ENCODE measurements around the gene CXorf49B.
"Not testable (repeated sequence)": the region's sequence is repeated elsewhere in the genome, so short reads cannot be mapped to it uniquely, and the experiment has no call there.

The CXorf49B gene

DNA sequence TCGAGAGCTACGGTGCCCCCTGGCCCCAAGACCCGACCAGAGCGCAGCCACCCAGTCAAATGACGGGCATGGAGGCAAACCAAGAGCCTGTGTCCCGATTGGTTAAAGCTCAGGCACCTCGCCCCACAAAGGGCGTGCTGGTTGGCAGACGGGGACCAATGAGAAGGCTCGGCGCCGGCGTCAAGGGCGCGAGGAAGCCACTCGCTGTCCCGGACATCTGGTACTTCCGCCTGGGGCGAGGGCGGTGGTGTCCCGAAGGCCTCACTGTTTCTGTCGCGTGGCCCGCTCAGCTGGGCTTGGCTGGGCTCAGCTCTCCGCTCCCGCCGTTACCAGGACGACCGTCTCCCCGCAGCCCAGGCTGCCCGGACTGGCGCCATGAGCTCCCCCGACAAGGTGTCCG lies at the start of gene CXorf49B:
CXorf49B (plus strand) TSS at position 301 of the 400 bp plus-strand sequence; CDS start at position 376, 75 bp downstream.
- not testable (repeated sequence) for DNase-seq

DNA sequence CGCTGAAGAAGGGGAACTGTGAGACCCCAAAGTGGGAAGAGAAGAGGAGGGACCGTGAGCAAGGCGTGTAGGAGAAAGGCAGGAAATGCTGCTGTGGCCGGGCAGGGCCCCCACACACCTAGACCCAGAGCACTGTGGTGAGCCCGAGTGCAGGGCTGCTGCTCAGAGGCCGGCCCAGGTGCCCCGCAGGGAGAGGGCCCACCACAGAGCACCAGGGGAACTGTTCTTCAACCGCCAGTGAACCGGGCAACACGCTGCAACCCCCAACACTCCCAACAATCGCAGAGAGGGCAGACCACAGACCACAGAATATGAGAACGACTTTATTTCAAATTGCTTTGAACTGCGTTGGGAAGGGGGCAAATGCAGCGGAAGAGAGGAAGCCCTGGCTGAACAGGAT lies 49.1 kb upstream of the CXorf49B start:
- DNase-seq: not testable (repeated sequence)

DNA sequence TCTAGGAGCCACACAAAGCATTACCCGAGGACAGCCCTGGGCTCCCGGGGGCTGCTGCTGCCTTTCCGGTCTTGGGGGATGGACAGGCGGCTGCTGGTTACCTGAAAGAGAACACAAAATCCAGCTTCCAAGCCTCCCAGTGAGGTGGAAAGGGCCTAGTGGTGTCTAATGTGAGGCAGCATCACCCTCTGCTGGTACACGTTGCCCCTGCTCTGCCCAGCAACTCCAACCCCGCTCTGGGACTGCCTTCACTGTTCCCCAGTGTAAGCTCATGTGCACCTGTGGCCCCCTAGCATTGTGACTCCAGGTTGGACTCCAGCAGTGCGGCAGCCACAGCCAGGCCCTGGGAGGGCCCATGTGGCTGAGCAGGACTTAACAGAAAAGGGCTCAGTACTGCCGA lies 47.6 kb upstream of the CXorf49B start:
- DNase-seq: not testable (repeated sequence)

GRCh38 chrX:71716323-71716722 lies 46.8 kb upstream of the CXorf49B start:
- DNase-seq: not testable (repeated sequence)

- DNase-seq: not testable (repeated sequence)
These were observed 45.0 kb upstream of the CXorf49B start, which contains the start of gene CXorf49 for GRCh38 chrX:71718185-71718584. TSS of gene CXorf49 (minus strand) at chrX:71718285. CDS start at chrX:71718151, 134 bp downstream.

DNA sequence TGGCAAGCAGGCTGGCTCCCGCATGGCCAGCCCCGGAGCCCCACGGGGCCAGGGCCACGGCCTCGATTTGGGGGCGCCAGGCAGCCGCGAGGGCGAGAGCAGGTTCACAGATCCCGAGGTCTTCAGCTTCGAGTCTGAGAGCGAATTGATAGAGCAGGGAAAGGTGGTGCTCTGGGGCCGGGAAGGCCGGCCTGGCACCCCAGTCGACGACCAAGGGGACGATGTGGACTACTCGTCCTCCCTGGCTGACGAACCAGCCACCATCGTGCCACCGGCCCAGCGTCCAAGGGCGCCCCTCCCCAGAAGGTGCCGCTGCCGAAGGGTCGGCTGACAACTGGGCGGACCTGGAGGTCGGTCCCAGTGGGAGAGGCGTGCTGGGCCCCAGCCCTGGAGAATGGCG lies 44.0 kb upstream of the CXorf49B start:
- not testable (repeated sequence) for DNase-seq

DNA sequence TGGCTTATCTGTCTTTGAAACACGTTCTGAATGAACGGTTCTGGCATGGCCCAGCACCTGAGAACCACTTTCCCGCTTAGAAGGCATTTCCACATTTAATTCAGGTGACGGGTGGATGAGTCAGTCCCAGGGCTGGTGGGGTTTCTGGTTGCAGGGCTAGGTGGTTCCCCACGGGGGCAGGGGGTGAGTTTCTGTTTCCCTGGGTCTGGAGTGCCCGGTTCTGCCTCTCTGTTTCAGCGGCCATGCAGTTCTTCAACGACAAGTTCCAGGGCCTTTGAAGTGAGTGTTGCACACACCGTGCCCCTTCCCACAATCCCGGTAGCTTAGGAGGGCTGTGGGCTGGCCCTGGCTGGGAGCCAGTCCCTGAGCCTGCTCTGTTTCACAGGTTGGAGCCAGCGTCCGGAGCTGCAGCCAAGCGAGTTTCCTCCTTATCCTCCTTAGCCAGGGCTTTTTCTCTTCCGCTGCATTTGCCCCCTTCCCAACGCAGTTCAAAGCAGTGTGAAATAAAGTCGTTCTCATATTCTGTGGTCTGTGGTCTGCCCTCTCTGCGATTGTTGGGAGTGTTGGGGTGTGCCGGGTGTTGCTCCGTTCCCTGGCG lies 42.8 kb upstream of the CXorf49B start:
- not testable (repeated sequence) for DNase-seq

DNA sequence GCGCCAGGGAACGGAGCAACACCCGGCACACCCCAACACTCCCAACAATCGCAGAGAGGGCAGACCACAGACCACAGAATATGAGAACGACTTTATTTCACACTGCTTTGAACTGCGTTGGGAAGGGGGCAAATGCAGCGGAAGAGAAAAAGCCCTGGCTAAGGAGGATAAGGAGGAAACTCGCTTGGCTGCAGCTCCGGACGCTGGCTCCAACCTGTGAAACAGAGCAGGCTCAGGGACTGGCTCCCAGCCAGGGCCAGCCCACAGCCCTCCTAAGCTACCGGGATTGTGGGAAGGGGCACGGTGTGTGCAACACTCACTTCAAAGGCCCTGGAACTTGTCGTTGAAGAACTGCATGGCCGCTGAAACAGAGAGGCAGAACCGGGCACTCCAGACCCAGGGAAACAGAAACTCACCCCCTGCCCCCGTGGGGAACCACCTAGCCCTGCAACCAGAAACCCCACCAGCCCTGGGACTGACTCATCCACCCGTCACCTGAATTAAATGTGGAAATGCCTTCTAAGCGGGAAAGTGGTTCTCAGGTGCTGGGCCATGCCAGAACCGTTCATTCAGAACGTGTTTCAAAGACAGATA lies 2.4 kb upstream of the CXorf49B start:
- not testable (repeated sequence) for DNase-seq

GRCh38 chrX:71764832-71765231 lies 1.7 kb downstream of the CXorf49B start:
- not testable (repeated sequence) for DNase-seq

DNA sequence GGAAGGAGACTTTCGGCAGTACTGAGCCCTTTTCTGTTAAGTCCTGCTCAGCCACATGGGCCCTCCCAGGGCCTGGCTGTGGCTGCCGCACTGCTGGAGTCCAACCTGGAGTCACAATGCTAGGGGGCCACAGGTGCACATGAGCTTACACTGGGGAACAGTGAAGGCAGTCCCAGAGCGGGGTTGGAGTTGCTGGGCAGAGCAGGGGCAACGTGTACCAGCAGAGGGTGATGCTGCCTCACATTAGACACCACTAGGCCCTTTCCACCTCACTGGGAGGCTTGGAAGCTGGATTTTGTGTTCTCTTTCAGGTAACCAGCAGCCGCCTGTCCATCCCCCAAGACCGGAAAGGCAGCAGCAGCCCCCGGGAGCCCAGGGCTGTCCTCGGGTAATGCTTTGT lies 2.5 kb downstream of the CXorf49B start:
- DNase-seq: not testable (repeated sequence)

DNA sequence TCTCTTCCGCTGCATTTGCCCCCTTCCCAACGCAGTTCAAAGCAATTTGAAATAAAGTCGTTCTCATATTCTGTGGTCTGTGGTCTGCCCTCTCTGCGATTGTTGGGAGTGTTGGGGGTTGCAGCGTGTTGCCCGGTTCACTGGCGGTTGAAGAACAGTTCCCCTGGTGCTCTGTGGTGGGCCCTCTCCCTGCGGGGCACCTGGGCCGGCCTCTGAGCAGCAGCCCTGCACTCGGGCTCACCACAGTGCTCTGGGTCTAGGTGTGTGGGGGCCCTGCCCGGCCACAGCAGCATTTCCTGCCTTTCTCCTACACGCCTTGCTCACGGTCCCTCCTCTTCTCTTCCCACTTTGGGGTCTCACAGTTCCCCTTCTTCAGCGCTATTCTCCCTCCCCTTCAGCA lies 4.0 kb downstream of the CXorf49B start:
- not testable (repeated sequence) for DNase-seq

GRCh38 chrX:71778322-71778721 lies 15.2 kb downstream of the CXorf49B start:
- DNase-seq: not testable (repeated sequence)

DNA sequence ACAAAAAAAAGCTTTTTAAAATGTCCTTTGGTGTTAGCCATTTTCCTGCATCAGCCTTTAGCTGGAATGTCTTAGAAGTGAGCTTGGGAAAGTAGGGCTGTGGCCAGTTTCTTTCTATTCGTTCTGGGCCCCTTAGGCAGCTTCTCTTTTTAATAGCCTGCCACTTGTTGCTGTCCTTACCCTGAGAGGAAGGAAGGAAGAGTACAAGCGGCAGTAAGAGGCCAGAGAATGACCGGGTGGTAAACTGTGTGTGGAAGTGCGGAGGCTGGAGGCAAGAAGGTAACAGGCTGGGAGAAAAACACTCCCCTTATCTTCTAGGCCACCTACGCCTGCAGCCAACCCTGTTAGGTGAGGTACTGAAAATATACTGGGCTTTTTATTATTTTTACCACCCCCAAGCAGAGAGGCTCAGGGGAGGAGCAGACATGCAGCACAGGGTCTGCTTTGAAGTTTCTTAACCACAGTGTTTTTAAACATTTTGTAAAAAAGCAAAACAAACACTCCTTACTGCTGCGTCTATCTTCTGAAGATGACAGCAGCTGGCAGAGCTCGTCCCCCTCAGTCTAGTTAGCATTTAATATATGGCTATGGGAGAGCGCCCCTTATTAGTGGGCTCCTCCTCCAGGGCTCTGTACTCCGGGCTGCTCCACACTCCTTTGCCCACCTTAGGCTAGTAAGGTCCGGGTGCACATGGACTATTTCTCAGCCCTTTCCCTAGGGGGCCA lies 19.2 kb downstream of the CXorf49B start:
- DNase-seq: not testable (repeated sequence)

DNA sequence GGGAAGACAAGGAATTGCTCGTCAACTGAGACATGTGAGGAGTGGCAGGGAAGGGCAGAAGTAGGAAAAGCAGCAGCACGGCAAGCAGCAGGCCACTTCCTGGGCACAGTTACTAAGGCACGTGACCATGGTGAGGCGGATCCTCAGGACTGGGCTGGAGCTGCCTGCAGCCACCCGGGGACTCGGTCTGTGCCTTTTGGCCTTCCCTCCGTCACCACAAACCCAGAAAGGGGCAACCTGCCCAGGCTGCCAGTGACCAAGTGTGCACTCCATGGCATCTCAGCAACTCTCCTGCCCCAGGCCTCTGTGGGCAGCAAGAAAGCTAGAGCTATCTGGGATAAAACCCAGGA lies 19.8 kb downstream of the CXorf49B start:
- DNase-seq: not testable (repeated sequence)

GRCh38 chrX:71783569-71784347 lies 20.6 kb downstream of the CXorf49B start:
- not testable (repeated sequence) for DNase-seq

GRCh38 chrX:71784348-71784983 lies 21.3 kb downstream of the CXorf49B start:
- DNase-seq: not testable (repeated sequence)

- not testable (repeated sequence) for DNase-seq
These were observed 43.3 kb downstream of the CXorf49B start for GRCh38 chrX:71806450-71806849.

GRCh38 chrX:71809886-71810285 lies 46.7 kb downstream of the CXorf49B start:
- no peak for DNase-seq

- no peak for DNase-seq
These were observed 51.2 kb downstream of the CXorf49B start for GRCh38 chrX:71814123-71814912.

DNA sequence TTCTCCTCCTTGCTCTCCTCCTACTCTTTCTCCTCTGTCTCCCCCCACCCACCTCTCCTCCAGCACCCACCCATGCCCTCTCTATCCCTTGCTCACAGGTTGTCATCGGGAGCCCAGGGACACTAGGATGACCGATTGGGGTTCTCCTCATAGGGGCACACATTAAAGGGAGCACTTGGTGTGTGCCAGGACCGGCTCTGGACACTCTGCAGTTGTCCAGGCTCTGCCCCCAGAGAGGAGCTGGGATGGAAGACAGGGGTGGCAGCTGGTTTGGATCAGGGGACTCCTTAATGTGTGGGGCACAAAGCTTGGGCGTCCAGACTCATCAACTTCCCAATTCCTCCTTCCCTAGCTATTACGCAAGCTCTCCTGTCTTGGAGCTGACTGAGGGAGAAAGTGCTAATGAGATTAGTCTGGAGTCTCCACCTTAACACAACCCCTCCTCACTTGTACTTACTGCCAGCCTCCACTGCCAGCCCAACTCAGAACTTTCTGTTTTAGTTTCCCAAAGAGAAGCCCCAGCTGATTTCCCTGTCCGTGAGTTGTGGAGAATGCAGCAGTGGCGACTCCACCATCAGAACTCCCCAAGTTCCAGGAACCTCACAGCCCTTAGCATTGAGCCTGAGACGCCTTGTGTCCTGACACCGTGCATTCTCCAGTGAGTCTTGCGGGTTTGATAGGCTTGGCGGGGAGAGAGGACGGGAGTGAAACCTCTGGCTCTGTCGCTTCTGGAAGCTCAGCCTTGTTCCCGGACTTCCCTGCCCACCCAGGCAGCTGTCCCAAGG lies 52.2 kb downstream of the CXorf49B start:
- DNase-seq: no peak

- DNase-seq: no peak
These were observed 52.7 kb downstream of the CXorf49B start for GRCh38 chrX:71815906-71816156.
